ENCODE data around the gene UTF1. TPM values are rescaled to one million over a fixed set of nuclear protein-coding genes. Genes with fewer than 3 reads are reported as not detected.
"Not testable (repeated sequence)": the region's sequence is repeated elsewhere in the genome, so short reads cannot be mapped to it uniquely, and the experiment has no call there.

UTF1 gene
- total RNA-seq, 1 donor = not detected

DNA sequence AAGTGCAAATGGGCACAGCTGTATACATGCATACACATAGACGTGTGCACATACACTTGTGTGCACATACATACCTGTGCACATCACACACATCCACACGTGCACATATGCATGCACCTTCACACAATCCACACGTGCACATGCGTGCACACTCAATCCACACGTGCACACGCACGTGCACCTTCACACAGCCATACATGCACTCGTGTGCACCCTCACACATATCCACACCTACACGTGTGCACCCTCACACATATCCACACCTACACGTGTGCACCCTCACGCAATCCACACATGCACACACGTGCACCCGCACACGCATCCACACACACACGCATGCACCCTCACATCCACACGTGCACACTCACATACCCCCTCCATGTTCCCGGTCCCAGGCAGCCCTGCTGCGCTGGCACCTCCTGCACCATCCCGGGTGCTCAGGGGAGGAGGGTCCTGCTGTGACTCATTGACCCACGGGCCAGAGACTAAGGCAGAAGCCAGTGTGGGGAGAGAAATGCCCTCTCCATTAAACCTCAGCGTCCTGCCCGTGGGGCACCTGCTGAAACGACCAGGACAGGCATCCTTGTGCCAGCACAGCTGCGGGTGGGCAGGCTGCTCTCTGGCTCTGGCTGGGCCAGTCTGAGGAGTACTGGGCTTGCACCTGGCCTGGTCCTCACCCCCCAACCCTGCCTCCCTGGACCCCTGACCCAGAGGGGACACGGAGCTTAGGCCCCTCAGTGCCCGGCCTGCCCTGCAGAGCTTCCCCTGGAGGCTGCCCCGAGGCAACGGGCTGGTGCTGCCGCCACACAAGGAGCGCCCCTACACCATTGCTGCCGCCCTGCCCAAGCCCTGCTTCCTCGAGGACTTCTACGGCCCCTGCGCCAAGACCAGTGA lies 17.8 kb upstream of the UTF1 start:
- Histone ChIP-seq H3K27me3 (ENCODE audit: insufficient read depth, low read length) (no peaks in the 10 kb centered on the region), H3K9me3 (ENCODE audit: low read depth, low read length) (no peaks in the 10 kb centered on the region), H3K4me1 (ENCODE audit: insufficient read depth, low read length) (no peaks in the 10 kb centered on the region), H3K4me3 (ENCODE audit: low read length) (no peak overlapping the region)

DNA sequence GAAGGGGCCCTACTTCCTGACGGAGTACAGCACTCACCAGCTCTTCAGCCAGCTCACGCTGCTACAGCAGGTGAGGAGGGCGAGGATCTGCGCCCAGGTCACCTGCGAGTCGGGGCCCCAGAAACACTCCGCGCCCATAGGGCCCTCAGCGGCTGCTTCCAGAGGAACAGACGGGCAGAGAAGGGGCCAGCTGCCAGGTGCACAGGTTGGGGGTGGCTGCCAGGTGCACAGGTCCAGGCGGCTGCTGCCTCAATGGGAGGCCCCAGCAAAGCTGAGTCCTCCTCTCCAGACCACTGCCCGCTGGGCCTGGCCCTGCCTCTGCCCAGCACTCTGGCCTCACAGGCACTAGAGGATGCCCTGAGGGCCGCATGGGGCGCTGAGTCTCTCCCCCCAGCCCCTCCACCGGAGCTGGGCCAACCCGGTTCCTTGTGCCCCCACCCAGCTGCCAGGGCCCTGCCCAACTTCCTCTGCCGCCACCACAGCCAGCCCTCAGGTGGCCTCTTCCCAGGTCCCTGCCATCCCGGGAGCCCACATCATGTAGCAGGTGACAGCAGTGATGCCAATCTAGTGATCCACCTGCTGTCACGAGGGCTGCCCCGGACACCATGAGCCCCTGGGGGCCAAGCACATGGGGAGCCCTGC lies 17.0 kb upstream of the UTF1 start:
- Histone ChIP-seq H3K27me3 (ENCODE audit: insufficient read depth, low read length) (no peaks in the 10 kb centered on the region), H3K4me3 (ENCODE audit: low read length) (no peak overlapping the region), H3K4me1 (ENCODE audit: insufficient read depth, low read length) (no peaks in the 10 kb centered on the region), H3K9me3 (ENCODE audit: low read depth, low read length) (no peaks in the 10 kb centered on the region)

DNA sequence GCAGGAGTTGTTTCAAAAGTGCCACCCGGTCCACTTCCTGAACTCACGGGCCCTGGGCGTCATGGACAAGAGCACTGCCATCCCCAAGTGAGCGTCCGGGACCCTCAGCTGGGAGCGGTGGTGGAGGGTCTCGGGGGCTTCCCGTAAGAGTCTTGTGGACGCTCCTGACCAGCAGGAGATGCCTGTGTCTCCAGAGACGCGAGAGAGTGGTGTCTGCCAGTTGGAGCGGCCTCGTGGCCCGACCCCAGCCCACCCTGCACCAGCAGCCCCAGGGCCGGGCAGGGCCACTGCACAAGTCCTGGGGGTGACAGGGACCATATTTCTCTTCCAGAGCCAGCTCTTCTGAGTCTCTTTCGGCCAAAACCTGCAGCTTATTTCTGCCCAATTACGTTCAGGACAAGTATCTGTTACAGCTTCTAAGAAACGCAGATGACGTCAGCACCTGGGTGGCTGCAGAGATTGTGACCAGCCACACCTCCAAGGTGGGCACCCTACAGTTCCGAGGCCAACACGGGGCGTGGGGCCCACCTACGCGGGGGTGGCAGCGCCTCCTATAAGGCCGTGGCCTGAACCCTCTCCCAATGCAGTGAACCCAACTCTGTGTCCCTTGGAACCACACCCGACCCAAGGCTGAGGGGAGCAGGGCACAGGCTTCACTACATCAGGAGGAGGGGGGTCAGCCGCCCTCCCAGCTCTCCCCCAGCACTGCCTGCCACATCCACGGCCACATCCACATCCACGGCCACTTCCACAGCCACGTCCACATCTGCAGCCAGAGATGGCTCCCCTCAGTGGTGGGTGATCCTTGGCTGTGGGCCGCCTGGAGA lies 16.2 kb upstream of the UTF1 start:
- no peaks in the 10 kb centered on the region for H3K27me3 ChIP-seq (ENCODE audit: insufficient read depth, low read length)
- no peak overlapping the region for H3K4me3 ChIP-seq (ENCODE audit: low read length)
- no peaks in the 10 kb centered on the region for H3K9me3 ChIP-seq (ENCODE audit: low read depth, low read length)
- no peaks in the 10 kb centered on the region for H3K4me1 ChIP-seq (ENCODE audit: insufficient read depth, low read length)

DNA sequence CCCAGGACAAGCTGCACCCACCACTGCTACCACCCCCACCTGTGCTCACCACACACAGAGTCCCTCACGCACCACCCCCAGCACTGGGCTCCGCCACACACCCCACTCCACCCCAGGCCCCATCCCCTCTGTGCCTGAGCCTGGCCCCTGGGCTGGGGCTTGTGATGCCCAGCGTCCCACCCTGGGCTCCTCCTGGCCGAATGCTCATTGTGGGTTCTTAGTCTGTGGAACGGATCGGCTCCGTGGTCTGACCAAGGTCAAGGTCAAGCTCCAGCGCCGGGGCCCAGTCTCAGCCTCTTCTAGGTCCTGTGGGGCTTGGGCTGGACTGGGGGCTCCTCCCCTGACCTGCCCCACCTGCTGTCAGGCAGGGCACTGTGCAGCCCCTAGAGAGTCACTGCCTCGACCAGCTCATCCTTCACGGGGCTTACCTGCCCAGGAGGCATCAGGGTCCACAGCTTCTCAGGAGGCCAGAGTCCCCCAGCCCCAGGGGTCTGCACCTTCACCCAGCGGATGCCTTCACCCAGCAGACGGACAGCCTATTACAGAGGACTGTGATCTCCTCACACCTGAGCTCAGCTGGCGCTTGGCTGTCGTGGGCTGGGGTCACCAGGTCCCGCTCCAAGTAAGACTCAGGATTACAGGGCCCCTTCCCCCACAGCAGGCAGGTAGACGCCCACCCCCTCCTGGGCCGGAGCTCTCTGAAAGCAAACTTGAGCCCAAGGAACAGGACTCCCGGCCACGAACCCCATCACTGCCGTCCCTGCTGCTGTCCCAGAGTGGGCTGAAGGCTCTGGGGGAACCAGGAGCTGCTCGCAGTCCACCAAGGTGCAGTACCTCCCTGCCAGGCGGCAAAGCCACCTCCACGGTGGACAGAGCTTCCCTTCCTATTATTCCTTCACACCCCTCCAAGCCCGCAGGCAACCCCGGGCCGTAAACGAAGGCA lies 15.3 kb upstream of the UTF1 start:
- Histone ChIP-seq H3K4me3 (ENCODE audit: low read length) (no peak overlapping the region), H3K9me3 (ENCODE audit: low read depth, low read length) (no peaks in the 10 kb centered on the region), H3K27me3 (ENCODE audit: insufficient read depth, low read length) (no peaks in the 10 kb centered on the region), H3K4me1 (ENCODE audit: insufficient read depth, low read length) (no peaks in the 10 kb centered on the region)

DNA sequence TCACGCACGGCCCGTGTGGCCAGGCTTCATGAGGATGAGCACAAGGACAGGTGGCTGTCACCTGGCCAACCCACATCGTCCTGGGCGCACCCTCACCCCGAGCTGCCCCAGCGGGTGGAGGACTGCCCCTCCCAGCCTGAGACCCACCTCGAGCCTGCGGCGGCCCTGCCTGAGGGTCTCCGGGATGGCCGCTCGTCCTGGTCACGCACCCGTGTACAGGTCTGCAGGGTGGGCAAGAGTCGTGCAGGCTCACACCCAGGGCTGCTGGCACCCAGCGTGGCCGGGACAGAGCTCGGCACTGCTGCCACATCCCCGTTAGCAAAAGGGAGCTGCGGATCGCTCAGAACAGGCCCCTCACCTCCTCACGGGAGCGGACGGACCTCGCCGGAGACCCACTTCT lies 14.4 kb upstream of the UTF1 start:
- H3K9me3 ChIP-seq (ENCODE audit: low read depth, low read length) = no peaks in the 10 kb centered on the region
- no peaks in the 10 kb centered on the region for H3K27me3 ChIP-seq (ENCODE audit: insufficient read depth, low read length)
- H3K4me1 ChIP-seq (ENCODE audit: insufficient read depth, low read length) = no peaks in the 10 kb centered on the region
- H3K4me3 ChIP-seq (ENCODE audit: low read length) = no peak overlapping the region

DNA sequence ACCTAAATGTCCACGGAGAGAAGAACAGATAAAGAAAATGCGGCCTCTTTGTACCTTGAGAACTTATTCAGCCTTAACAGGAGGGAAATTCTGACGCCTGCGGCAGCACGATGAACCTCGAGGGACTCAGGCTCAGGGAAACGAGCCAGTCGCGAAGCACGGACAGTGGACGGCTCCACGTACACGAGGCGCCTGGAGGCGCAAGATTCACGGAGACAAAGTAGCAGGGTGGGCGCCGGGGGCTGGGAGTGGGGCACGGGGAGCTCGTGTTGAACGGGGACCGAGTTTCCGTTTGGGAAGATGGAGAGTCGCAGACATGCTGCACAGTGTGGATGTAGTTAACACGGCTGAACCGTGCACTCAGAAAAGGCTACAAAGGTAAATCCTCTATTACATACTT lies 13.2 kb upstream of the UTF1 start:
- no peaks in the 10 kb centered on the region for H3K9me3 ChIP-seq (ENCODE audit: low read depth, low read length)
- H3K27me3 ChIP-seq (ENCODE audit: insufficient read depth, low read length) = no peaks in the 10 kb centered on the region
- H3K4me3 ChIP-seq (ENCODE audit: low read length) = no peak overlapping the region
- no peaks in the 10 kb centered on the region for H3K4me1 ChIP-seq (ENCODE audit: insufficient read depth, low read length)

DNA sequence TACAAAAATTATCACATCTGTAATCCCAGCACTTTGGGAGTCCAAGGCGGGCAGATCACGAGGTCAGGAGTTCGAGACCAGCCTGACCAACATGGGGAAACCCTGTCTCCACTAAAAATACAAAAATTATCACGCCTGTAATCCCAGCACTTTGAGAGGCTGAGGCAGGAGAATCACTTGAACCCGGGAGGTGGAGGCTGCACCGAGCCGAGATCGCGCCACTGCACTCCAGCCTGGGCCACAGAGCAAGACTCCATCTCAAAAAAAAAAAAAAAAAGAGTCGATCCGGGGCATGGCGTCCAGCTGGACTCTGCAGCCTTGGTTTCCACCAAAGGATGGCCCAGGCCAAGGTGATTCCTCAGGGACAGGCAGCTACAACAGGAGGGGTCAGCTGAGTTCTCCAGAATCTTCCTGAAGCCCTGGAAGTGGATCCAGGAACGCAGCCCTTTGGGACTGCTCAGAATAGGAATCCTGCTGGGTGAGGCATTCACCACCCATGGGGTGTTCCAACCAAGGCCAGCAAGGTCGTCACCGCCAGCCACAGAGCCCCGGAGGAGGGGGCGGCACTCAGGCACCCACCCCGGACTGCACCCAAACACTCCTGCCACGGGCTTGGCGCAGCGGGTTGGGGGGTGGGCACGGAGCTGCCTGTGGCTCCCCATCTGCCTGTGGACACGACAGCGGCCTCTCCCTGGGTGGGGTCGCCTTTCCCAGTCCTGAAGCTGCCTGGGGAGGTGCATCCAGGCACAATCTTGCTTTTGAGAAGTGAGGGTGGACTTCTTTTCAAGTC lies 12.0 kb upstream of the UTF1 start:
- H3K4me3 ChIP-seq (ENCODE audit: low read length) = no peak overlapping the region
- no peaks in the 10 kb centered on the region for H3K27me3 ChIP-seq (ENCODE audit: insufficient read depth, low read length)
- no peaks in the 10 kb centered on the region for H3K9me3 ChIP-seq (ENCODE audit: low read depth, low read length)
- no peaks in the 10 kb centered on the region for H3K4me1 ChIP-seq (ENCODE audit: insufficient read depth, low read length)

DNA sequence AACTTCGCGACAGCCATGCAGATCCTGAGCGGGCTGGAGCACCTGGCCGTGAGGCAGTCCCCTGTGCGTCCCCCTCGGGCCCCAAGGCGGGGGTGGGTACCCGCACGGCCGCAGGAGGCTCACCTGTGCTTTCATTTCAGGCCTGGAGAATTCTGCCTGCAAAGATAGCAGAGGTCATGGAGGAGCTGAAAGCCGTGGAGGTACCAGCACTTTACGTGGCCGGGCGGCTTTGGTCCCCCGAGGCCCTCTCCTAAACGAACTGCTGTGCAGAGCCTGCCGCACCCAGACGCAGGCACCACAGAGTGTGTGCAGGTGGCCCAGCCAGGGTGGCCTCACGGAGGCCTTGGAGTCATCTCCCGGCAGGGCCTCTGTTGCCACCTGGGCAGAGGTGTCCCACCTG lies 11.1 kb upstream of the UTF1 start:
- H3K27me3 ChIP-seq (ENCODE audit: insufficient read depth, low read length) = no peaks in the 10 kb centered on the region
- no peaks in the 10 kb centered on the region for H3K4me1 ChIP-seq (ENCODE audit: insufficient read depth, low read length)
- H3K4me3 ChIP-seq (ENCODE audit: low read length) = no peak overlapping the region
- no peaks in the 10 kb centered on the region for H3K9me3 ChIP-seq (ENCODE audit: low read depth, low read length)

DNA sequence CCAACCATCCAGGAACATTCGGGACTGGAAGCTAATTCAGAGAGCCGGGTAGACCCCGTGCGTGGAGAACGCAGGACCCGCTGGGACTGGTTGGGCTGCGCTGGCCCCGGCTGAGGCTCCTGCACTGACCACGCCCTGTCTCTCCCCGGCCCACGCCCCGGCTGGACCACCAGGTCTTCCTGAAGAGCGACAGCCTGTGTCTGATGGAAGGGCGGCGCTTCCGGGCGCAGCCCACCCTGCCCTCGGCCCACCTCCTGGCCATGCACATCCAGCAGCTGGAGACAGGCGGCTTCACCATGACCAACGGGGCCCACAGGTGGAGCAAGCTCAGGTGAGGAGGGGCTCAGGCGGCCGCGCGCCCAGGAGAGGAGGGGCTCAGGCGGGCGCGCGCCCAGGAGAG lies 10.2 kb upstream of the UTF1 start:
- Histone ChIP-seq H3K9me3 (ENCODE audit: low read depth, low read length) (no peaks in the 10 kb centered on the region), H3K4me3 (ENCODE audit: low read length) (no peak overlapping the region), H3K4me1 (ENCODE audit: insufficient read depth, low read length) (no peaks in the 10 kb centered on the region), H3K27me3 (ENCODE audit: insufficient read depth, low read length) (no peaks in the 10 kb centered on the region)

DNA sequence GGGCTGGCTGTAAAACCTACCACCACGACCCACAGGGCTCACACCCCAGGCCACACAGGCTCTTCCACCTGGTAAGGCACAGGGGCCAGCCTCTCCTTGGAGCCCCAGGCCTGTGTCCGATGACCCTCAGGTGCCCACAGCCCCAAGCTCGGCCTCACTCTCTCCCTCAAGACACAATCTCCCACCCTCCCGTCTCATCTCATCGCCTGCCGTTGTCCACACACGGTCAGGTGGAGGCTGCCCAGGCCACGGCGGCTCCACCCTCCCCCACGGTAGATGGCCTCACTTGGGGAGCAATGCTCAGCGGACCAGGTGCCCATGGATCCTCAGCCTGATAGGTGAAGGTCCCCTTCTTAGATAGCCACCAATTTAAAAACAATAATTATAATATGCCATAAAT lies 8.7 kb upstream of the UTF1 start:
- Histone ChIP-seq H3K27me3 (ENCODE audit: insufficient read depth, low read length) (peaks cover 3% of the 10 kb centered on the region), H3K9me3 (ENCODE audit: low read depth, low read length) (no peaks in the 10 kb centered on the region), H3K4me1 (ENCODE audit: insufficient read depth, low read length) (no peaks in the 10 kb centered on the region), H3K4me3 (ENCODE audit: low read length) (no peak overlapping the region)

DNA sequence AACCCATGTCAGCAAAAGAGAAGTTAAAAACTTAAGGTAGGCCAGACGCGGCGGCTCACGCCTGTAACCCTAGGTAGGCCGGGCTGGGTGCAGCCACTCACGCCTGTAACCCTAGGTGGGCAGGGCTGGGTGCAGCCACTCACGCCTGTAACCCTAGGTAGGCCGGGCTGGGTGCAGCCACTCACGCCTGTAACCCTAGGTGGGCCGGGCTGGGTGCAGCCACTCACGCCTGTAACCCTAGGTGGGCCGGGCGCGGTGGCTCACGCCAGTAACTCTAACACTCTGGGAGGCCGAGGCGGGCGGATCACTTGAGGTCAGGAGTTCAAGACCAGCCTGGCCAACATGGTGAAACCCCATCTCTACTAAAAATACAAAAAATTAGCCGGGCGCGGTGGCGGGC lies 8.3 kb upstream of the UTF1 start:
- not testable (repeated sequence) for H3K9me3 ChIP-seq (ENCODE audit: low read depth, low read length); H3K4me3 ChIP-seq (ENCODE audit: low read length); H3K27me3 ChIP-seq (ENCODE audit: insufficient read depth, low read length); H3K4me1 ChIP-seq (ENCODE audit: insufficient read depth, low read length)

DNA sequence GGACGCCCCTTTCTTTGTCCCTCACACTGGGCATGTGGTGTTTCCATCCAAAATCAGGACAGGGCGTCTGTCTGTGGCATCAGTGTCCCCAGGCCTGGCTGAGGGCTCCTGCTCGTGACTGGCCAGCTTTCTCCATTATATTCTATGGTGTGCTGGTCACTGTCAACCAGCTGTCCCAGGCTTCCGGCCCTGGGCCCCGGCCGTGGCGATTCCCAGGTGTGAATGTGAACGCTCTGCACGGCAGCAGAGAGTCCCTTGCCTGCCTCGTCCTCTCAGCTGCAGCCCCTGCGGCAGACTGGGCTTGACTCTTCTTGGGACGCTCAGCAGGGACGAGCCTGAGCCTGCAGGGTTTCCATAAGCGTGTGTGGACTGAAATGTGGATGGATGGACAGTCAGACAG lies 5.9 kb upstream of the UTF1 start:
- no peak overlapping the region for H3K4me3 ChIP-seq (ENCODE audit: low read length)
- H3K27me3 ChIP-seq (ENCODE audit: insufficient read depth, low read length) = peaks cover 21% of the 10 kb centered on the region
- no peaks in the 10 kb centered on the region for H3K4me1 ChIP-seq (ENCODE audit: insufficient read depth, low read length)
- no peaks in the 10 kb centered on the region for H3K9me3 ChIP-seq (ENCODE audit: low read depth, low read length)

DNA sequence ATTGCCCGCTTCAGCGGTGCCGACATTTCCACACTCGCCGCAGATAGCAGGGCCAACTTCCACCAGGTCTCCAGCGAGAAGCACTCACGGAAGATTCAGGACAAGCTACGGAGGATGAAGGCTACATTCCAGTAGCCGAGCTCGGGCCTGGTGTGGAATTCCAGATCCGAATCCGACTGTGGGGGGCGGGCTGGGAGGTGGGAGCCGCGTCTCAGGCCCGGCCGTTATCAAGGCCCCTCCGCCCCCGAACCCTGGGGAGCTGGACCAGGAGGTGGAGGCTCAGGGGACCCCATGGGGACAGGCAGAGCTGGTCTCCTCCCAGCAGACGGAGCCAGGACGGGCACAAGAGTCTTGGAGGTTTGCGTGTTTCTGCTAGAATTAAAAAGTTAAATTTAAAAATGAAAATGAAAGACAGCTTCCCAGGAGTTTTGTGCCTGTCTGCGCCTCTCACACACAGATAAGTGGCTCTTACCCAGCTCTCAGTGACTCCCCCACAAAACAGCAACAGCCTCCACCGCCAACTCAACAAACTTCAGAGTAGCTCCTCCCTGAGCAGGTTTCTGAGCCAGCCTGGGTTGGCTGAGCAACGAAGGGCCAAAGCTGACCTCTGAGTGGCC lies 5.2 kb upstream of the UTF1 start:
- Histone ChIP-seq H3K9me3 (ENCODE audit: low read depth, low read length) (no peaks in the 10 kb centered on the region), H3K27me3 (ENCODE audit: insufficient read depth, low read length) (peaks cover 26% of the 10 kb centered on the region), H3K4me3 (ENCODE audit: low read length) (no peak overlapping the region), H3K4me1 (ENCODE audit: insufficient read depth, low read length) (no peaks in the 10 kb centered on the region)

Measured in mononuclear cell (primary cell).